HepG2 (cell line): Measurements from ENCODE around the gene POLR2F. TPM values are rescaled to one million over a fixed set of nuclear protein-coding genes. Genes with fewer than 3 reads are reported as not detected.

ENCODE experiments used
- BHLHE40 ChIP-seq: IDR thresholded peaks from 2 replicates; pipeline ENCODE4 v1.6.1; 2011; ENCODE audit warnings: low read length, improper control_type of control experiment
- DNMT1 ChIP-seq: sonication (generic); formaldehyde crosslinking; IDR thresholded peaks from 2 replicates; pipeline ENCODE4 v1.5.1; 2020; ENCODE audit warnings: mild to moderate bottlenecking, missing genetic modification reagents
- EP300 ChIP-seq, 3 experiments: sonication (generic) in 1 of 3; formaldehyde crosslinking in 1 of 3; IDR thresholded peaks; 2 replicates each; pipeline versions ENCODE4 v1.5.1 to v1.6.1; 2011 to 2020; ENCODE audit warnings: low read depth in 2 of 3, low read length in 2 of 3, borderline replicate concordance in 1 of 3, improper control_type of control experiment in 1 of 3, mild to moderate bottlenecking in 1 of 3, missing genetic modification reagents in 1 of 3, moderate library complexity in 1 of 3
- FOXA1 ChIP-seq, 2 experiments: fragments of 450-650 bp in 1 of 2; sonication (generic) in 1 of 2; formaldehyde crosslinking in 1 of 2; IDR thresholded peaks; 2 replicates each; pipeline versions ENCODE4 v1.4.0 to v1.6.1; 2016 to 2020; ENCODE audit warnings: missing genetic modification reagents in 1 of 2
- FOXA3 ChIP-seq: IDR thresholded peaks from 2 replicates; pipeline ENCODE4 v1.6.1; 2016; ENCODE audit warnings: missing genetic modification reagents, missing compliant biosample characterization
- HOXA3 ChIP-seq: sonication (generic); formaldehyde crosslinking; IDR thresholded peaks from 2 replicates; pipeline ENCODE4 v1.5.0; 2020; ENCODE audit warnings: missing genetic modification reagents
- LCORL ChIP-seq, 2 experiments: fragments of 450-650 bp in 1 of 2; sonication (generic) in 1 of 2; formaldehyde crosslinking in 1 of 2; IDR thresholded peaks; 2 replicates each; pipeline versions ENCODE4 v1.5.0 to v1.6.1; 2017 to 2020; ENCODE audit warnings: antibody characterized with exemption in 1 of 2, missing genetic modification reagents in 1 of 2
- PHF21A ChIP-seq: sonication (generic); formaldehyde crosslinking; IDR thresholded peaks from 2 replicates; pipeline ENCODE4 v1.5.0; 2020; ENCODE audit warnings: mild to moderate bottlenecking, missing genetic modification reagents
- RARA ChIP-seq: IDR thresholded peaks from 2 replicates; pipeline ENCODE4 v1.6.1; 2016; ENCODE audit warnings: missing genetic modification reagents, missing compliant biosample characterization
- SMC3 ChIP-seq: IDR thresholded peaks from 2 replicates; pipeline ENCODE4 v1.6.1; 2011; ENCODE audit warnings: low read length, improper control_type of control experiment
- SPEN ChIP-seq: sonication (generic); formaldehyde crosslinking; IDR thresholded peaks from 2 replicates; pipeline ENCODE4 v1.5.1; 2020; ENCODE audit warnings: low read depth, mild to moderate bottlenecking, missing genetic modification reagents
- TEAD3 ChIP-seq: optimal IDR thresholded peaks from 2 replicates; pipeline ENCODE3; 2016; ENCODE audit warnings: borderline replicate concordance
- YY1 ChIP-seq: IDR thresholded peaks from 2 replicates; pipeline ENCODE4 v1.6.1; 2011; ENCODE audit warnings: low read length, low read depth, moderate library complexity, mild to moderate bottlenecking; ENCODE audit not compliant: insufficient read depth, insufficient replicate concordance
- ZEB1 ChIP-seq: IDR thresholded peaks from 2 replicates; pipeline ENCODE4 v1.6.1; 2012; ENCODE audit warnings: mild to moderate bottlenecking, low read depth, inconsistent platforms; ENCODE audit not compliant: insufficient replicate concordance
- ZNF24 ChIP-seq: fragments of 450-650 bp; IDR thresholded peaks from 2 replicates; pipeline ENCODE4 v1.6.1; 2017; ENCODE audit warnings: antibody characterized with exemption, mild to moderate bottlenecking
- ZNF264 ChIP-seq: sonication (generic); formaldehyde crosslinking; IDR thresholded peaks from 2 replicates; pipeline ENCODE4 v1.4.0; 2020; ENCODE audit warnings: missing genetic modification reagents
- ZNF644 ChIP-seq: IDR thresholded peaks from 2 replicates; pipeline ENCODE4 v1.6.1; 2016; ENCODE audit warnings: low read depth
- ZNF7 ChIP-seq: IDR thresholded peaks from 2 replicates; pipeline ENCODE4 v1.6.1; 2016; ENCODE audit warnings: missing biosample characterization, missing genetic modification reagents
- polyA plus RNA-seq, 8 experiments: library from polyadenylated mRNA; depleted of rRNA in 3 of 8; stranded (reverse) in 7 of 8; unstranded in 1 of 8; fragments of >200 nt; fragmentation: Illumina TruSeq in 4 of 8; extraction: Trizol in 4 of 8; gene quantifications; 2 replicates each; pipeline versions ENCODE4 v1.2.1 to v1.2.3, GENCODE V29; 2011 to 2016; ENCODE audit warnings: low read depth in 4 of 8, missing spikeins in 1 of 8, mixed read lengths in 1 of 8; ENCODE audit not compliant: insufficient read depth in 1 of 8
- total RNA-seq, 5 experiments: library from RNA; depleted of rRNA; stranded (reverse); fragments of >200 nt; fragmentation: Illumina TruSeq; extraction: Trizol; gene quantifications; 2 replicates each; pipeline ENCODE4 v1.2.3, GENCODE V29; 2016; ENCODE audit warnings: low read depth in 1 of 5
- TF ChIP-seq, protein P1 (sequence below): sonication (generic); formaldehyde crosslinking; conservative IDR thresholded peaks from 2 replicates; pipeline ENCODE4 v1.4.0; 2020; ENCODE audit warnings: mild to moderate bottlenecking, missing genetic modification reagents, moderate library complexity
- TF ChIP-seq, protein P2 (sequence below): IDR thresholded peaks from 2 replicates; pipeline ENCODE4 v1.4.0; 2020; ENCODE audit warnings: mild to moderate bottlenecking, missing genetic modification reagents
- TF ChIP-seq, protein P3 (sequence below): IDR thresholded peaks from 2 replicates; pipeline ENCODE4 v1.6.1; 2016

POLR2F gene
- total and polyA plus RNA-seq, 2 of the 13 experiments (the other 11 are each of a cell fraction or from before 2014, with no cell fraction given) = 135 to 158 TPM

DNA sequence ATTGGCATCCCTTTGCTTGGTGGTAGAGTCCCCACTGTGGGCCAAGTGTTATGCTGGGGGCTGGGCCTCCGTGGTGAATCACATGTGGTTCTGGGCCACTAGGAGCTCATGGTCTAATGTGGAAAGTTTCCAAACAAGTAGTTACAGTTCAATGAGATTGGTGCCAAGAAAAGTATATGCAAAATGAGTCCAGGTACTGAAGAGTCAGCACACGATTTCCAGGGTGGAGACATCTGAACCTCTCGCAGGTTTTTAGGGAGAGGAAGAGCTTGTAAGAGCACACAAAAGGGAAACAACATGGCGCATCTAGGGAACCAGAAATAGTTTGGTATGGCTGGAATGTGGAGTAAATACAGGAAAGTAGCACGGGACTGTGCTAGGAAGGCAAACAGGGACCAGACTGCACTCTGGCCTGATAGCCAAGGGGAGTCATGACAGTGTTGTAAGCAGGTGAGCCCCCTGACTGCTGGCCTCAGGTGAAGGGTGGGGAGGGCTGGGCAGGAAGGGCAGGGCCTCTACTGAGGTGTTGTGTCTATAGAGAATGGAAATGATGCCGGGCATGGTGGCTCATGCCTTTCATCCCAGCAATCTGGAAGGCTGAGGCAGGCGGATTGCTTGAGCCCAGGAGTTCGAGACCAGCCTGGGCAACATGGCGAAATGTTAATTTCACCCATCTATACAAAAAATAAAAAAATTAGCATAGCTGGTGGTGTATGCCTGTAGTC is 12.6 kb downstream of the POLR2F start (continued):
- TF ChIP-seq, protein P1, sequence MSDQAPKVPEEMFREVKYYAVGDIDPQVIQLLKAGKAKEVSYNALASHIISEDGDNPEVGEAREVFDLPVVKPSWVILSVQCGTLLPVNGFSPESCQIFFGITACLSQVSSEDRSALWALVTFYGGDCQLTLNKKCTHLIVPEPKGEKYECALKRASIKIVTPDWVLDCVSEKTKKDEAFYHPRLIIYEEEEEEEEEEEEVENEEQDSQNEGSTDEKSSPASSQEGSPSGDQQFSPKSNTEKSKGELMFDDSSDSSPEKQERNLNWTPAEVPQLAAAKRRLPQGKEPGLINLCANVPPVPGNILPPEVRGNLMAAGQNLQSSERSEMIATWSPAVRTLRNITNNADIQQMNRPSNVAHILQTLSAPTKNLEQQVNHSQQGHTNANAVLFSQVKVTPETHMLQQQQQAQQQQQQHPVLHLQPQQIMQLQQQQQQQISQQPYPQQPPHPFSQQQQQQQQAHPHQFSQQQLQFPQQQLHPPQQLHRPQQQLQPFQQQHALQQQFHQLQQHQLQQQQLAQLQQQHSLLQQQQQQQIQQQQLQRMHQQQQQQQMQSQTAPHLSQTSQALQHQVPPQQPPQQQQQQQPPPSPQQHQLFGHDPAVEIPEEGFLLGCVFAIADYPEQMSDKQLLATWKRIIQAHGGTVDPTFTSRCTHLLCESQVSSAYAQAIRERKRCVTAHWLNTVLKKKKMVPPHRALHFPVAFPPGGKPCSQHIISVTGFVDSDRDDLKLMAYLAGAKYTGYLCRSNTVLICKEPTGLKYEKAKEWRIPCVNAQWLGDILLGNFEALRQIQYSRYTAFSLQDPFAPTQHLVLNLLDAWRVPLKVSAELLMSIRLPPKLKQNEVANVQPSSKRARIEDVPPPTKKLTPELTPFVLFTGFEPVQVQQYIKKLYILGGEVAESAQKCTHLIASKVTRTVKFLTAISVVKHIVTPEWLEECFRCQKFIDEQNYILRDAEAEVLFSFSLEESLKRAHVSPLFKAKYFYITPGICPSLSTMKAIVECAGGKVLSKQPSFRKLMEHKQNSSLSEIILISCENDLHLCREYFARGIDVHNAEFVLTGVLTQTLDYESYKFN (CRISPR knock-in tag) = peak; percentile 47; the same call in 1 of the 2 replicates
- TF ChIP-seq, protein P2, sequence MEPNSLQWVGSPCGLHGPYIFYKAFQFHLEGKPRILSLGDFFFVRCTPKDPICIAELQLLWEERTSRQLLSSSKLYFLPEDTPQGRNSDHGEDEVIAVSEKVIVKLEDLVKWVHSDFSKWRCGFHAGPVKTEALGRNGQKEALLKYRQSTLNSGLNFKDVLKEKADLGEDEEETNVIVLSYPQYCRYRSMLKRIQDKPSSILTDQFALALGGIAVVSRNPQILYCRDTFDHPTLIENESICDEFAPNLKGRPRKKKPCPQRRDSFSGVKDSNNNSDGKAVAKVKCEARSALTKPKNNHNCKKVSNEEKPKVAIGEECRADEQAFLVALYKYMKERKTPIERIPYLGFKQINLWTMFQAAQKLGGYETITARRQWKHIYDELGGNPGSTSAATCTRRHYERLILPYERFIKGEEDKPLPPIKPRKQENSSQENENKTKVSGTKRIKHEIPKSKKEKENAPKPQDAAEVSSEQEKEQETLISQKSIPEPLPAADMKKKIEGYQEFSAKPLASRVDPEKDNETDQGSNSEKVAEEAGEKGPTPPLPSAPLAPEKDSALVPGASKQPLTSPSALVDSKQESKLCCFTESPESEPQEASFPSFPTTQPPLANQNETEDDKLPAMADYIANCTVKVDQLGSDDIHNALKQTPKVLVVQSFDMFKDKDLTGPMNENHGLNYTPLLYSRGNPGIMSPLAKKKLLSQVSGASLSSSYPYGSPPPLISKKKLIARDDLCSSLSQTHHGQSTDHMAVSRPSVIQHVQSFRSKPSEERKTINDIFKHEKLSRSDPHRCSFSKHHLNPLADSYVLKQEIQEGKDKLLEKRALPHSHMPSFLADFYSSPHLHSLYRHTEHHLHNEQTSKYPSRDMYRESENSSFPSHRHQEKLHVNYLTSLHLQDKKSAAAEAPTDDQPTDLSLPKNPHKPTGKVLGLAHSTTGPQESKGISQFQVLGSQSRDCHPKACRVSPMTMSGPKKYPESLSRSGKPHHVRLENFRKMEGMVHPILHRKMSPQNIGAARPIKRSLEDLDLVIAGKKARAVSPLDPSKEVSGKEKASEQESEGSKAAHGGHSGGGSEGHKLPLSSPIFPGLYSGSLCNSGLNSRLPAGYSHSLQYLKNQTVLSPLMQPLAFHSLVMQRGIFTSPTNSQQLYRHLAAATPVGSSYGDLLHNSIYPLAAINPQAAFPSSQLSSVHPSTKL (CRISPR knock-in tag) = peak; percentile 45; the same call in 1 of the 2 replicates
- peak; percentile 40 for TF ChIP-seq HOXA3 (CRISPR knock-in tag)
- TF ChIP-seq YY1 = peak; percentile 34
- peak; percentile 99 for TF ChIP-seq TEAD3 (CRISPR knock-in tag)
- peak; percentile 32 for TF ChIP-seq ZEB1
- peak; percentile 72 for TF ChIP-seq BHLHE40
- TF ChIP-seq DNMT1 (CRISPR knock-in tag) = peak; percentile 56; the same call in 1 of the 2 replicates
- TF ChIP-seq ZNF24 = no peak
- peak; percentile 58; the same call in 1 of the 2 replicates for TF ChIP-seq FOXA3 (CRISPR knock-in tag)
- TF ChIP-seq ZNF644 (CRISPR knock-in tag) = peak; percentile 75
- TF ChIP-seq LCORL (IDR thresholded peaks at IDR 0.05) = no peak
- 0 out of 2 replicates have a peak, but pooled peaks have one; percentile 58 for TF ChIP-seq LCORL (CRISPR knock-in tag; IDR thresholded peaks at IDR 0.05)
- TF ChIP-seq FOXA1 (IDR thresholded peaks at IDR 0.05) = no peak
- peak; percentile 66 for TF ChIP-seq FOXA1 (CRISPR knock-in tag; IDR thresholded peaks at IDR 0.05)
- TF ChIP-seq SMC3 = no peak
- TF ChIP-seq ZNF264 (CRISPR knock-in tag) = no peak
- TF ChIP-seq, protein P3, sequence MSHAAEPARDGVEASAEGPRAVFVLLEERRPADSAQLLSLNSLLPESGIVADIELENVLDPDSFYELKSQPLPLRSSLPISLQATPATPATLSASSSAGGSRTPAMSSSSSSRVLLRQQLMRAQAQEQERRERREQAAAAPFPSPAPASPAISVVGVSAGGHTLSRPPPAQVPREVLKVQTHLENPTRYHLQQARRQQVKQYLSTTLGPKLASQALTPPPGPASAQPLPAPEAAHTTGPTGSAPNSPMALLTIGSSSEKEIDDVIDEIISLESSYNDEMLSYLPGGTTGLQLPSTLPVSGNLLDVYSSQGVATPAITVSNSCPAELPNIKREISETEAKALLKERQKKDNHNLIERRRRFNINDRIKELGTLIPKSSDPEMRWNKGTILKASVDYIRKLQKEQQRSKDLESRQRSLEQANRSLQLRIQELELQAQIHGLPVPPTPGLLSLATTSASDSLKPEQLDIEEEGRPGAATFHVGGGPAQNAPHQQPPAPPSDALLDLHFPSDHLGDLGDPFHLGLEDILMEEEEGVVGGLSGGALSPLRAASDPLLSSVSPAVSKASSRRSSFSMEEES = peak; percentile 70; the same call in 1 of the 2 replicates
- peak; percentile 78; the same call in 1 of the 2 replicates for TF ChIP-seq ZNF7 (CRISPR knock-in tag)
- TF ChIP-seq RARA = peak; percentile 51
- peak in 1 of 2 experiments; percentile 35; a peak in 1 of 4 replicates for TF ChIP-seq EP300 (IDR thresholded peaks at IDR 0.05; ENCODE audit: low read depth in 2 of 2, low read length in 2 of 2)
- no peak for TF ChIP-seq EP300 (CRISPR knock-in tag; IDR thresholded peaks at IDR 0.05; ENCODE audit: borderline replicate concordance)
- peak; percentile 30; the same call in 1 of the 2 replicates for TF ChIP-seq SPEN
- TF ChIP-seq PHF21A = peak; percentile 53; the same call in 1 of the 2 replicates
